ENCODE measurements around the gene CCDC50. TPM values are rescaled to one million over a fixed set of nuclear protein-coding genes. Genes with fewer than 3 reads are reported as not detected.
A peak's percentile ranks its signal among the peaks of the same experiment; 100 is the strongest.

The CCDC50 gene
- total and polyA plus RNA-seq, 5 donors: 22.5 to 67.5 (median 50.5) TPM

DNA sequence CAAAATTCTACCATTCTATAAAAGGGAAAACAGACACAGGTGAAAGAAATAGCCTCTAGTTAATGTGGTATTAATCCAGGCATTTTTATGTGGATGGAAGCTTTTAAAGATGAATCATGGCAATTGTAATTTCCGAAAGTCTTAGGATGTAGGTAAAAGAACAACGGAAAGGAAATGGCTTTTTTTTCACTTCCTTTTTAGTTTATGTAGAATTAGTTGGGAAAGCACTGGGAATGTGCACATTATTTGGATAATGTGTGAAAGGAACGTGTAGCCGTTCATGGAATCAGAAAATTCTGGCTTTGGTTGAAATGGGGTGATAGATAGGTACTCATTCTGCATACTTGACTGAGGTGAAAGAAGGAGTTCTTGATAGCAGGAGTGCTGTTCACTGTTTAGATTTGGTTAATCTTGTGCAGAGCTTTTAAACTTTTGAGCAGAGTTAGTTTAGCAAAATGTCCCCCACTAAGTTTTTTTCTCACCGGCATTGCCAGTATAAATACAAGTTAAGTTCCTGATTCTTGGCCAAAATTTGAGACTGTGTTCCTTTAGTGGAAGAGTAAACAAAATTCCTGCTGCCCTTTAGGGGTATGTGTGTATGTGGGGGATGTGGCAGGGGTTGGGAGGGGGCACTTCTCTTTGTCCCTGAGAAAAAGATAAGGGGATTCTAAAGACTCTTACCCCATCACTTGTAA, 21.3 kb downstream of the CCDC50 start:
- H3K27me3 ChIP-seq (ENCODE audit: control insufficient read depth, insufficient read depth): no peaks in the 10 kb centered on the region
- H3K9me3 ChIP-seq (ENCODE audit: control insufficient read depth, low read length): no peaks in the 10 kb centered on the region
- no peak overlapping the region for H3K27ac ChIP-seq (ENCODE audit: low read length)
- ATAC-seq (peak; percentile 29 to 83), DNase-seq (no peak)
- WGBS: 28% methylated on average over 5 of the region's 5 CpGs
- peak overlapping the region; percentile 7 for H3K4me3 ChIP-seq (ENCODE audit: low read length)
- intact Hi-C loops (cut with DNase I): no loop called here
- peaks cover 11% of the 10 kb centered on the region for H3K4me1 ChIP-seq (ENCODE audit: control insufficient read depth, insufficient read depth, low read length)

DNA sequence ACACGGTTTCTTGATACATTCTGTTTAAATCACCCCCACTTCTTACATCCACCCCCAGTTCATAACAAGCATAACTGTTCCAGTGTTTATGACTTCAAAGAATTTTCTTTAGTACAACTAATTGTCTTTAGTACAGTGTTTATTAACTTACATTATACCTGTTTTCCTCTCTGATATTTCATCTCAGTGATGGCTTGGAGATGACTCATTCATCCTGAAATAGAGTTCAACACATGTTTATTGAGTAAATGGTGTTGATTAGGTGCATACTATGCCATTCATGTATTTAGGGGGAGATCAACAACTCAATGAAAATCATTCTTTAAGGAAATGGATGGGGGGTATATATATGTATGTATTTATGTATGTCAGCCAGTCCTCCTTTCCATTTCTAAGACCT, 22.8 kb downstream of the CCDC50 start:
- H3K4me3 ChIP-seq (ENCODE audit: low read length): no peak overlapping the region
- 96% methylated on average over 1 of the region's 1 CpG for WGBS
- no peaks in the 10 kb centered on the region for H3K27me3 ChIP-seq (ENCODE audit: control insufficient read depth, insufficient read depth)
- no peak for DNase-seq
- H3K27ac ChIP-seq (ENCODE audit: low read length): no peak overlapping the region
- no peaks in the 10 kb centered on the region for H3K9me3 ChIP-seq (ENCODE audit: control insufficient read depth, low read length)
- peaks cover 13% of the 10 kb centered on the region for H3K4me1 ChIP-seq (ENCODE audit: control insufficient read depth, insufficient read depth, low read length)
- no peak for ATAC-seq
- intact Hi-C loops (cut with DNase I): no loop called here

DNA sequence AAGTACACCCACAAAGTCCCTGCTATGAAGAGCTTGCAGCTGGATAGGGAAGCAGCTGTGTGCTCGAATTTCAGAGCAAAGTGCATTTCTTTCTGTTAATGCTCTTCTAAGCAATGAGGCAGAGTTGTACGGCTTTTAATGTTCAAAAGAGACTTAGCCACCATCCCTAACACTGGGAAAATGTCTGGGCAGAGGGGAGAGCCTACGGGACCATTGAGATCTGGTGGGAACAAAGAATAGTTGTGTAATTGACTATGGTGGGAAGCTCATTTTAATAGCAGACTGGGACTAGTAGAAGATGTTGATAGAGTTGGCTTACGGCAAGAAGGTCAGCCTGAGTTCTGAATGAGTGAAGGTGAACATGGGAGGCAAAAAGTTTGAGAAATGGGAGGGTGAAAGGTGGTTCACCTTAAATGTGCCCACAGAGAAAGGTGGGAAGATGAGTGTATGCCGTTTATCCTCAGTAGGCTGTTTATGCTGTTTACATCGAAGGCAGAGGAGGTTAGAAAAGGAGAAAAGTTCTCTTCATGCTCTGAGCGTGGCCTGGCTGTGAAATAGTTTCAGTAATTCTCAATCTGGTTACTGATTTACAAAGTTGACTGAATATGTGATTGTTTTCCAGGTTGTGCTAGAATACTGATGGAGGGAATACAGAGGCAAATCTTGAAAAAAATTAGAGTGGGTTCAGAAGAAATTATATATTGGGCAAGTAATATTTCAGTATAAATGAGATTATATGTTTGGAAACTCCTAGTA, 24.0 kb downstream of the CCDC50 start:
- Histone ChIP-seq H3K9me3 (ENCODE audit: control insufficient read depth, low read length) (no peaks in the 10 kb centered on the region), H3K27ac (ENCODE audit: low read length) (no peak overlapping the region), H3K27me3 (ENCODE audit: control insufficient read depth, insufficient read depth) (no peaks in the 10 kb centered on the region), H3K4me1 (ENCODE audit: control insufficient read depth, insufficient read depth, low read length) (peaks cover 14% of the 10 kb centered on the region), H3K4me3 (ENCODE audit: low read length) (no peak overlapping the region)
- intact Hi-C loops (cut with DNase I): no loop called here
- ATAC-seq (no peak), DNase-seq (no peak)
- 67% methylated on average over 7 of the region's 7 CpGs for WGBS

DNA sequence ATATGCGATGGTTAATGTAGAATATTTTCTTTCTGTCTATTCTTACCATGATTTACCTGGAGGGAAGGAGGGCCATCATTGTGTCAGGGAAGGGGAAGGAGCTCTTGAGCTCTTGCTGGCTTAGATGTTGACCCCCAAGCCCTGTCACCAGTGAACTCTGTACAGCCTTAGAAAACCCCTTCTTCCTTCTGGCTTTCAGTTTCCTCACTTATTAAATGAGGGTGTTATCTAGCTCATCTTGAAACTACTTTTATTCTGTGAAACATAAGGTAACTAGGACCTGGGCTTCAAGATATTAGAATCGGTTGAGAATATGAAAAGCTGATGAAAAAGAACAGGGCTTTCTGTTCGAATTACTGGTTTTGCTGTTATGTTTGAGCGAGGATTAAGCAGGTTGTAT, 26.2 kb downstream of the CCDC50 start:
- ATAC-seq (no peak), DNase-seq (no peak)
- Histone ChIP-seq H3K27me3 (ENCODE audit: control insufficient read depth, insufficient read depth) (no peaks in the 10 kb centered on the region), H3K27ac (ENCODE audit: low read length) (no peak overlapping the region), H3K9me3 (ENCODE audit: control insufficient read depth, low read length) (no peaks in the 10 kb centered on the region), H3K4me3 (ENCODE audit: low read length) (no peak overlapping the region), H3K4me1 (ENCODE audit: control insufficient read depth, insufficient read depth, low read length) (peaks cover 14% of the 10 kb centered on the region)
- intact Hi-C loops (cut with DNase I): no loop called here
- WGBS: 97% methylated on average over 4 of the region's 4 CpGs

DNA sequence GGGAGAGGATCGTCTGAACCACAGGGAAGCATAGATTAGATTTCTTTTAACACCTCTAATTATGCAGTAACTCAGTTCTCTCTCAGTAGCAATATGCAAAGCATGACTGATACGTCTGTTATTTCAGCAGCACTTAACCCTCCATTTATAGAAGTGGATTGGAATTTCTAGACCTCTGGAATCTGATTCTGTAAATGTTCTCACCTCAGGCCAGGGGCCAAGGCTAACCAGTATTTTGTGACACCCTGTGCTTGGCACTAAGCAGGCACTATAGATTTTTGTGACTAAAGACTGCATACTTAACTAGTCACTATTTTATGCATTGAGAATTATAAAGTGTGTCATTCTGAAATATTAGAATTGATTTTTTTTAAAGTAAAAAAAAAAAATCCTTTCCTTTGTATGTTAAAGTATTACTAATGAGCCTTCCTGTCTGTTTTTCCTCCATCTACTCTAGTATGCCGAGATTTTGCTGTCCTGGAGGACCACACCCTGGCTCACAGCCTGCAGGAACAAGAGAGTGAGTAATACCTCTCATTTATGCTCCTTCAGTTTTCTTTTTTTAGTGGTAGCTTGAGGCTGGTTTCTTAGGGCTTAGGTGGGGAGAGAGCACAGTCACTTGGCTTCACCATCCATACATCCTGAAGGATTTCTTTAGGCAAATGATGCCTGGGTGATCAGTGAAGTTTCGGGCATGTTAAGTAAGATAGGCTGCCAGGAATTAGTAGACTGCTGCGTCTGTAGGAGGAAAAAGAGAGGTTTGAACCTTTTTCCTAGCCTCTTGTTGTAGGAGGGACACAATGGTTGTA, 27.6 kb downstream of the CCDC50 start:
- ATAC-seq: peak; percentile 78 to 93
- no peaks in the 10 kb centered on the region for H3K27me3 ChIP-seq (ENCODE audit: control insufficient read depth, insufficient read depth)
- H3K27ac ChIP-seq (ENCODE audit: low read length): peak overlapping the region; percentile 30
- 44% methylated on average over 5 of the region's 5 CpGs for WGBS
- intact Hi-C loops (cut with DNase I): no loop called here
- H3K9me3 ChIP-seq (ENCODE audit: control insufficient read depth, low read length): no peaks in the 10 kb centered on the region
- H3K4me3 ChIP-seq (ENCODE audit: low read length): no peak overlapping the region
- H3K4me1 ChIP-seq (ENCODE audit: control insufficient read depth, insufficient read depth, low read length): peaks cover 14% of the 10 kb centered on the region
- peak; percentile 64 to 77 (median 73) for DNase-seq

DNA sequence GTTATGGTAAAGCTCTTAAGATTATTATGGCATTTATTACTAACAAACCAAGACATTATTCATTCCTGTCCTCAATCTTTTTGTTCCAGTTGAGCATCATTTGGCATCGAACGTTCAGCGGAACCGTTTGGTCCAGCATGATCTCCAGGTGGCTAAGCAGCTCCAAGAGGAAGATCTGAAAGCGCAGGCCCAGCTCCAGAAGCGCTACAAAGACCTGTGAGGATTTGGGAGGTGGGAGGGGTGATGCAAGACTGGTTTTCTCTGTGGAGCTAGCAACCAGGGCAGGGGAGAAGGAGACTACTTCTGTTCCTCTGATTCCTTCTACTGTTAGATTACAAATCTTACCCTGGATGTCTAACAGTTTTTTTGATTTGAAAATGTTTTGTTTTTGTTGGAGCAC, 28.7 kb downstream of the CCDC50 start:
- Histone ChIP-seq H3K27ac (ENCODE audit: low read length) (no peak overlapping the region), H3K4me3 (ENCODE audit: low read length) (no peak overlapping the region), H3K9me3 (ENCODE audit: control insufficient read depth, low read length) (no peaks in the 10 kb centered on the region), H3K4me1 (ENCODE audit: control insufficient read depth, insufficient read depth, low read length) (peaks cover 13% of the 10 kb centered on the region), H3K27me3 (ENCODE audit: control insufficient read depth, insufficient read depth) (no peaks in the 10 kb centered on the region)
- intact Hi-C loops (cut with DNase I): no loop called here
- DNase-seq: peak in 1 of 3 donors; percentile 25
- 91% methylated on average over 6 of the region's 6 CpGs for WGBS
- no peak for ATAC-seq

DNA sequence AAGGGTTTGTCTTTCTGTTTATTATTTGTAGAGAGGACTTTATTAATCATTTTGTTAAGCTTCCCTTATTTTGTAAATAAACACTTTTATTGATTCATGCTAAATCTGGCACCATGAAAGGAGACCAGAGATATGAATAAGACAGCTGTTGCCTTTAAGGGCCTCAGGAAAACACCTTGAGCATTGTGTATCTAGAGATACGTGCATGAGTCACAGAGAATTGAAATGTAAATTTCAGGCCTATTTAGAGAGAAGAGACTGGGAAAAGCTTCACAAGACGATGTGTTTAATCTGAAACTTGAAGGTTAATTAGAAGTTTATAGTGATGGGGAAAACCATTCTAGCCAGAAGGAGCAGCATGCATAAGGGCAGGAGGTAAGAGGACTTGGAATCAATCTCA, 29.7 kb downstream of the CCDC50 start:
- intact Hi-C loops (cut with DNase I): no loop called here
- 81% methylated on average over 2 of the region's 2 CpGs for WGBS
- ATAC-seq (no peak), DNase-seq (no peak)
- Histone ChIP-seq H3K9me3 (ENCODE audit: control insufficient read depth, low read length) (no peaks in the 10 kb centered on the region), H3K4me1 (ENCODE audit: control insufficient read depth, insufficient read depth, low read length) (peaks cover 8% of the 10 kb centered on the region), H3K4me3 (ENCODE audit: low read length) (no peak overlapping the region), H3K27ac (ENCODE audit: low read length) (no peak overlapping the region), H3K27me3 (ENCODE audit: control insufficient read depth, insufficient read depth) (no peaks in the 10 kb centered on the region)

DNA sequence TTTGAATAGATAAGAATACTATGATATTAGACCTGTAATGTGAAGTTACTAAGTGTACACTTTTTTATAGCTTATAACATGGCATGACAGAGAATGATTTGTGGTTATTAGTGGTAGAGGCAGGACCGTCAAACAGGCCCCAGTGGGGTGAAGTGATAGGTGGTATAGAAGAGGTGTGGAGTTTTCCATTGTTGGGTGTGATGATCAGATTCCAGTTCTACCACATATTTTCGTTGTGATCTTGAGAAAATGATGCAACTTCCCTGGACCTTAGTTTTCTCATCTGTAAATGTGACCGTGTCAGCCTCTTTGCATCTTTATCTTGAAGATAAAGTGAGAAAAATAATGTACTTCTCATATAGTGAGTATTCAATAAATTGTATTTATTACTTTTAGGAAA, 31.4 kb downstream of the CCDC50 start:
- peaks cover 6% of the 10 kb centered on the region for H3K4me1 ChIP-seq (ENCODE audit: control insufficient read depth, insufficient read depth, low read length)
- H3K27me3 ChIP-seq (ENCODE audit: control insufficient read depth, insufficient read depth): no peaks in the 10 kb centered on the region
- ATAC-seq (no peak), DNase-seq (no peak)
- intact Hi-C loops (cut with DNase I): no loop called here
- no peak overlapping the region for H3K27ac ChIP-seq (ENCODE audit: low read length)
- H3K9me3 ChIP-seq (ENCODE audit: control insufficient read depth, low read length): no peaks in the 10 kb centered on the region
- WGBS: 89% methylated on average over 3 of the region's 3 CpGs
- no peak overlapping the region for H3K4me3 ChIP-seq (ENCODE audit: low read length)

DNA sequence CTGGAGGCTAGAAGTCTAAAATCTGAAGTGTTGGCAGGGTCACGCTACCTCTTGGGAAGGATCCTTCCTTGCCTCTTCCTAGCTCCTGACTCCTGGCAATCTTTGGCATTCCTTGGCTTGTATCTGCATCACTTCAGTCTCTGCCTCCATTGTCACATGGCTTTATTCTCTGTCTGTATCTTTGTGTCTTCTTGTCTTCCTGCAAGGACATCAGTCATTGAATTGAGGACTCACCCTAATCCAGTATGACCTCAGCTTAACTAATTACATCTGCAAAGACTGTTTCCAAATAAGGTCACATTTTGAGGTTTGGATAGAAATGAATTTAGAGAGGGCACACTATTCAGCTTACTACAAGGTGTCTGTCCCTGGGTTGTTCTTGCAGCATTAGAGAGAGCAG, 32.3 kb downstream of the CCDC50 start:
- H3K9me3 ChIP-seq (ENCODE audit: control insufficient read depth, low read length): no peaks in the 10 kb centered on the region
- H3K4me1 ChIP-seq (ENCODE audit: control insufficient read depth, insufficient read depth, low read length): peaks cover 6% of the 10 kb centered on the region
- no peaks in the 10 kb centered on the region for H3K27me3 ChIP-seq (ENCODE audit: control insufficient read depth, insufficient read depth)
- 88% methylated on average over 1 of the region's 1 CpG for WGBS
- intact Hi-C loops (cut with DNase I): no loop called here
- no peak overlapping the region for H3K27ac ChIP-seq (ENCODE audit: low read length)
- DNase-seq: no peak
- no peak overlapping the region for H3K4me3 ChIP-seq (ENCODE audit: low read length)
- no peak for ATAC-seq

DNA sequence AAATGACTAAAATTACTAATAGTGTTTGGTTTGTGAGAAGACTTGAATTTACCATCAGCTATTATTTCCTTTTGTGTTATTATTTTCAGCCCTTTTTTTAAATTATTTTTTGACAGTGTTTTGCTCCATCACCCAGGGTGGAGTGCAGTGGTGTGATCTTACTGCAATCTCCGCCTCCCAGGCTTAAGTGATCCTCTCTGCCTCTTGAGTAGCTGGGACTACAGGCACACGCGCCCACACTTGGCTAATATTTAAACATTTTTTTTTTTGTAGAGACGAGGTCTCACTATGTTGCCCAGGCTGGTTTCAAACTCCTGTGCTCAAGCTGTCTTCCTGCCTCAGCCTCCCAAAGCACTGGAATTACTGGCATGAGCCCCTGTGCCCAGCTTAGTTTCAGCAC, 32.8 kb downstream of the CCDC50 start:
- Histone ChIP-seq H3K27ac (ENCODE audit: low read length) (no peak overlapping the region), H3K27me3 (ENCODE audit: control insufficient read depth, insufficient read depth) (no peaks in the 10 kb centered on the region), H3K4me3 (ENCODE audit: low read length) (no peak overlapping the region), H3K9me3 (ENCODE audit: control insufficient read depth, low read length) (no peaks in the 10 kb centered on the region), H3K4me1 (ENCODE audit: control insufficient read depth, insufficient read depth, low read length) (peaks cover 4% of the 10 kb centered on the region)
- DNase-seq (no peak), ATAC-seq (no peak)
- WGBS: 75% methylated on average over 4 of the region's 4 CpGs
- intact Hi-C loops (cut with DNase I): no loop called here

DNA sequence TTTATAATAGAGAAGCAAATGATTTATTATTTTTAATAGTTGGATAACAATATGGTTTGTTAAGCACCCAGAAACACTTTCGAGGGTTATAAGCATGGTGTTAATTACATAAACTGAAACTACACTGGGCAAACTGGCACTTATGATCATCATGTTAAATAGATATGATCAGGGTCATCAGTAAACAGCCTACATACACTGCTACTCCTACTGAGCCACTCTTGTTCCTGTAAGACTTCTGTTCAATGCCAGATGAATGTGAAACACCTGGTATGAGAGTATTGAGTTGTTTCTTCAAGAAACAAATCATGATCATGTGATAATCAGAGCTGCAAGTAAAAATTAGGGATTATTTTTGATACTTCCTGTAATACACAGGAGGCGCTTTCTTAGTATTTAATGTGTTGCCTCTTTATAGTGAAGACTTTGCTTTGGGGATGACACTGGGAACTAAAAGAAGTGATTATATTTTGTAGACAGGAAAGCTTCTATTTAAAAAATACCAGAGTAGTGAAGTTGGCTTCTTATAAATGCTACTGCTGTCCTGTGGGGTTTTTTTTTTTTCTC, 33.4 kb downstream of the CCDC50 start:
- H3K27me3 ChIP-seq (ENCODE audit: control insufficient read depth, insufficient read depth): no peaks in the 10 kb centered on the region
- DNase-seq (no peak), ATAC-seq (no peak)
- H3K4me1 ChIP-seq (ENCODE audit: control insufficient read depth, insufficient read depth, low read length): peaks cover 3% of the 10 kb centered on the region
- H3K27ac ChIP-seq (ENCODE audit: low read length): no peak overlapping the region
- no peaks in the 10 kb centered on the region for H3K9me3 ChIP-seq (ENCODE audit: control insufficient read depth, low read length)
- H3K4me3 ChIP-seq (ENCODE audit: low read length): no peak overlapping the region
- intact Hi-C loops (cut with DNase I): no loop called here
- 93% methylated on average over 2 of the region's 2 CpGs for WGBS

Data from right cardiac atrium (tissue), 5 donors.